HepG2 (cell line): ENCODE measurements around the gene SLC36A1. TPM values are rescaled to one million over a fixed set of nuclear protein-coding genes. Genes with fewer than 3 reads are reported as not detected.

Experiments
- ATF7-NPFF ChIP-seq: sonication (generic); formaldehyde crosslinking; IDR thresholded peaks from 2 replicates; pipeline ENCODE4 v1.8.1; 2023; ENCODE audit warnings: mild to moderate bottlenecking, low read depth, missing genetic modification reagents, moderate library complexity
- DMAP1 ChIP-seq: IDR thresholded peaks from 2 replicates; pipeline ENCODE4 v1.6.1; 2016
- FOXO1 ChIP-seq: sonication (generic); formaldehyde crosslinking; IDR thresholded peaks from 2 replicates; pipeline ENCODE4 v1.4.0; 2020; ENCODE audit warnings: missing genetic modification reagents
- GABPB1 ChIP-seq: IDR thresholded peaks from 2 replicates; pipeline ENCODE4 v1.6.1; 2016; ENCODE audit warnings: mild to moderate bottlenecking, missing genetic modification reagents, moderate library complexity, missing compliant biosample characterization
- GMEB2 ChIP-seq: IDR thresholded peaks from 2 replicates; pipeline ENCODE4 v1.6.1; 2016; ENCODE audit warnings: missing biosample characterization, missing genetic modification reagents, low read depth
- ISX ChIP-seq: sonication (generic); formaldehyde crosslinking; conservative IDR thresholded peaks from 2 replicates; pipeline ENCODE4 v1.5.0; 2020; ENCODE audit warnings: missing genetic modification reagents
- NFE2 ChIP-seq: sonication (generic); formaldehyde crosslinking; IDR thresholded peaks from 2 replicates; pipeline ENCODE4 v1.4.0; 2020; ENCODE audit warnings: missing genetic modification reagents
- PHB2 ChIP-seq: fragments of 450-650 bp; IDR thresholded peaks from 2 replicates; pipeline ENCODE4 v1.6.1; 2018; ENCODE audit not compliant: partially characterized antibody
- POLR2A ChIP-seq, 2 experiments: IDR thresholded peaks; 2 replicates each; pipeline ENCODE4 v1.6.1; 2011; ENCODE audit warnings: low read depth in 2 of 2, low read length in 2 of 2, mild to moderate bottlenecking in 1 of 2, moderate library complexity in 1 of 2; ENCODE audit not compliant: insufficient read depth in 1 of 2
- SKI ChIP-seq: fragments of 450-650 bp; IDR thresholded peaks from one replicate; pipeline ENCODE4 v1.6.1; 2018; ENCODE audit warnings: mild to moderate bottlenecking; ENCODE audit not compliant: partially characterized antibody
- SOX13 ChIP-seq, 3 experiments: fragments of 450-650 bp in 1 of 3; sonication (generic) in 1 of 3; formaldehyde crosslinking in 1 of 3; IDR thresholded peaks in 2 of 3; conservative IDR thresholded peaks in 1 of 3; 2 replicates each; pipeline versions ENCODE4 v1.5.0 to v1.6.1; 2016 to 2020; ENCODE audit warnings: antibody characterized with exemption in 1 of 3, mild to moderate bottlenecking in 1 of 3, missing compliant biosample characterization in 1 of 3, missing genetic modification reagents in 1 of 3, moderate library complexity in 1 of 3
- ZC3H4 ChIP-seq: sonication (generic); formaldehyde crosslinking; IDR thresholded peaks from 2 replicates; pipeline ENCODE4 v1.4.0; 2020; ENCODE audit warnings: missing genetic modification reagents, borderline replicate concordance
- ZNF230 ChIP-seq: sonication (generic); formaldehyde crosslinking; IDR thresholded peaks from 2 replicates; pipeline ENCODE4 v1.4.0; 2020; ENCODE audit warnings: mild to moderate bottlenecking, missing genetic modification reagents
- polyA plus RNA-seq, 8 experiments: library from polyadenylated mRNA; depleted of rRNA in 3 of 8; stranded (reverse) in 7 of 8; unstranded in 1 of 8; fragments of >200 nt; fragmentation: Illumina TruSeq in 4 of 8; extraction: Trizol in 4 of 8; gene quantifications; 2 replicates each; pipeline versions ENCODE4 v1.2.1 to v1.2.3, GENCODE V29; 2011 to 2016; ENCODE audit warnings: low read depth in 4 of 8, missing spikeins in 1 of 8, mixed read lengths in 1 of 8; ENCODE audit not compliant: insufficient read depth in 1 of 8
- total RNA-seq, 5 experiments: library from RNA; depleted of rRNA; stranded (reverse); fragments of >200 nt; fragmentation: Illumina TruSeq; extraction: Trizol; gene quantifications; 2 replicates each; pipeline ENCODE4 v1.2.3, GENCODE V29; 2016; ENCODE audit warnings: low read depth in 1 of 5
- TF ChIP-seq, protein P1 (sequence below): sonication (generic); formaldehyde crosslinking; IDR thresholded peaks from 2 replicates; pipeline ENCODE4 v1.5.0; 2020; ENCODE audit warnings: missing genetic modification reagents
- TF ChIP-seq, protein P2 (sequence below), 2 experiments: fragments of 450-650 bp in 1 of 2; sonication (generic) in 1 of 2; formaldehyde crosslinking in 1 of 2; IDR thresholded peaks; 2 replicates each; pipeline versions ENCODE4 v1.6.1 to v1.8.0; 2016 to 2022; ENCODE audit warnings: antibody characterized with exemption in 1 of 2, mild to moderate bottlenecking in 1 of 2, missing genetic modification reagents in 1 of 2

SLC36A1 gene
- total and polyA plus RNA-seq, 2 of the 13 experiments (the other 11 are each of a cell fraction or from before 2014, with no cell fraction given): 8.0 to 8.9 TPM

DNA sequence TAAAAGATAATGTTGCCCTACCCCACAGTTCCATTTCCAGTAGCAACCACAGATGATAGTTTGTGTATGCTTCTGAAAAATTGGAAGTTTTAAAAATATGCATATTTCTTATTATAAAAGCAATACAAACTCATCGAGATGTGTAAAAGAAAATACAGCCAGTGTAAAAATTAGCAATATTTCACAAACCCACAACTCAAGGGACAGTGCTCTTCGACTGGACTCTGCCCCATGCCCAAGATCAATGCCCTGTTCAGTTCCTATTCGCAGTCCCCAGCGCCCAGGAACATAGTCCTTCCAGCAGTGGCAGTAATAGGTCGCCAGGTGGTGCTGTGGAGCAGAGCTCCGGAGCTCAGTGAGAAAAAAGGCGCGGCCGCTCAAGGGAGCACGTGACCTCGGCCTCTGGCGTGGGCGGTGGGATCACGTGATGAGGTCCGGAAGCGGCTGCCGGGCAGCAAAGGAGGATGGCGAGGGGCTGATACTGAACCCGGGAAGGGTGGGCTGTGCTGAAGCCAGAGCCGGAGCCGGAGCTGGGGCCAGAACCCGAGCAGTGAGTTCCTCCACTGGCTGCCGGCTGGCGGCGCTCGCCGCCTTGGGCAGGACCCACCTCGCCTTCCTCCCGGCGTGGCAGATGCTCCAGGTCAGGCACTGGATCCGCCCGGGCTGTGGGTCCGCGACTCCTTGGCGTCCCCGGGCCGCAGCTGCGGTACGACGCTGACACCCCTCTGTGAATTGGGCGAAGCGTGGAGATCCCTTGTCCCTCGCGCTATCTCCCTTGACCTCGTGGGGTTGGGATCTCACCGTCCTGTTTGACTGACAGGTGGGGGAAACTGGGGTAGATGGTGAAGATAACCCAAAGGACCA is at the start of gene SLC36A1 (continued):
- TF ChIP-seq SKI: no peak
- no peak for TF ChIP-seq ISX (CRISPR knock-in tag)
- TF ChIP-seq PHB2: no peak
- no peak for TF ChIP-seq NFE2 (CRISPR knock-in tag)
- no peak for TF ChIP-seq GMEB2
- TF ChIP-seq, protein P1, sequence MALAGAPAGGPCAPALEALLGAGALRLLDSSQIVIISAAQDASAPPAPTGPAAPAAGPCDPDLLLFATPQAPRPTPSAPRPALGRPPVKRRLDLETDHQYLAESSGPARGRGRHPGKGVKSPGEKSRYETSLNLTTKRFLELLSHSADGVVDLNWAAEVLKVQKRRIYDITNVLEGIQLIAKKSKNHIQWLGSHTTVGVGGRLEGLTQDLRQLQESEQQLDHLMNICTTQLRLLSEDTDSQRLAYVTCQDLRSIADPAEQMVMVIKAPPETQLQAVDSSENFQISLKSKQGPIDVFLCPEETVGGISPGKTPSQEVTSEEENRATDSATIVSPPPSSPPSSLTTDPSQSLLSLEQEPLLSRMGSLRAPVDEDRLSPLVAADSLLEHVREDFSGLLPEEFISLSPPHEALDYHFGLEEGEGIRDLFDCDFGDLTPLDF (CRISPR knock-in tag): peak; percentile 96
- no peak for TF ChIP-seq ZC3H4 (CRISPR knock-in tag)
- peak; percentile 54 to 69; a peak in 3 of 4 replicates for TF ChIP-seq POLR2A (IDR thresholded peaks at IDR 0.05; ENCODE audit: insufficient read depth in 1 of 2, low read depth in 2 of 2, low read length in 2 of 2)
- TF ChIP-seq DMAP1 (CRISPR knock-in tag): peak; percentile 45; the same call in 1 of the 2 replicates
- TF ChIP-seq ZNF230 (CRISPR knock-in tag): no peak
- TF ChIP-seq, protein P2, sequence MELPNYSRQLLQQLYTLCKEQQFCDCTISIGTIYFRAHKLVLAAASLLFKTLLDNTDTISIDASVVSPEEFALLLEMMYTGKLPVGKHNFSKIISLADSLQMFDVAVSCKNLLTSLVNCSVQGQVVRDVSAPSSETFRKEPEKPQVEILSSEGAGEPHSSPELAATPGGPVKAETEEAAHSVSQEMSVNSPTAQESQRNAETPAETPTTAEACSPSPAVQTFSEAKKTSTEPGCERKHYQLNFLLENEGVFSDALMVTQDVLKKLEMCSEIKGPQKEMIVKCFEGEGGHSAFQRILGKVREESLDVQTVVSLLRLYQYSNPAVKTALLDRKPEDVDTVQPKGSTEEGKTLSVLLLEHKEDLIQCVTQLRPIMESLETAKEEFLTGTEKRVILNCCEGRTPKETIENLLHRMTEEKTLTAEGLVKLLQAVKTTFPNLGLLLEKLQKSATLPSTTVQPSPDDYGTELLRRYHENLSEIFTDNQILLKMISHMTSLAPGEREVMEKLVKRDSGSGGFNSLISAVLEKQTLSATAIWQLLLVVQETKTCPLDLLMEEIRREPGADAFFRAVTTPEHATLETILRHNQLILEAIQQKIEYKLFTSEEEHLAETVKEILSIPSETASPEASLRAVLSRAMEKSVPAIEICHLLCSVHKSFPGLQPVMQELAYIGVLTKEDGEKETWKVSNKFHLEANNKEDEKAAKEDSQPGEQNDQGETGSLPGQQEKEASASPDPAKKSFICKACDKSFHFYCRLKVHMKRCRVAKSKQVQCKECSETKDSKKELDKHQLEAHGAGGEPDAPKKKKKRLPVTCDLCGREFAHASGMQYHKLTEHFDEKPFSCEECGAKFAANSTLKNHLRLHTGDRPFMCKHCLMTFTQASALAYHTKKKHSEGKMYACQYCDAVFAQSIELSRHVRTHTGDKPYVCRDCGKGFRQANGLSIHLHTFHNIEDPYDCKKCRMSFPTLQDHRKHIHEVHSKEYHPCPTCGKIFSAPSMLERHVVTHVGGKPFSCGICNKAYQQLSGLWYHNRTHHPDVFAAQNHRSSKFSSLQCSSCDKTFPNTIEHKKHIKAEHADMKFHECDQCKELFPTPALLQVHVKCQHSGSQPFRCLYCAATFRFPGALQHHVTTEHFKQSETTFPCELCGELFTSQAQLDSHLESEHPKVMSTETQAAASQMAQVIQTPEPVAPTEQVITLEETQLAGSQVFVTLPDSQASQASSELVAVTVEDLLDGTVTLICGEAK (IDR thresholded peaks at IDR 0.05): no peak
- TF ChIP-seq, protein P2 (CRISPR knock-in tag; IDR thresholded peaks at IDR 0.05): peak; percentile 63
- TF ChIP-seq SOX13 (IDR thresholded peaks at IDR 0.05): peak; percentile 46; the same call in 1 of the 2 replicates
- peak in 1 of 2 experiments; percentile 57; a peak in 2 of 4 replicates for TF ChIP-seq SOX13 (CRISPR knock-in tag; conservative IDR thresholded peaks at IDR 0.05 in 1 of 2, IDR thresholded peaks at IDR 0.05 in 1 of 2)
- peak; percentile 36; the same call in 1 of the 2 replicates for TF ChIP-seq FOXO1 (CRISPR knock-in tag)
- TF ChIP-seq GABPB1 (CRISPR knock-in tag): peak; percentile 88
- TF ChIP-seq ATF7-NPFF (CRISPR knock-in tag): peak; percentile 72; the same call in 1 of the 2 replicates
